NCI-H187 (cell line): ENCODE measurements around the gene MYCBPAP.

Experiments used
- DNase-seq, 2 experiments: peaks; one replicate each; lab custom pipeline; 2025; lab: John Stamatoyannopoulos, UW

Gene MYCBPAP

GRCh38 chr17:50507871-50508572 is at the start of gene MYCBPAP:
MYCBPAP (plus strand) TSS chr17:50508439; CDS start chr17:50508675, 236 bp downstream.
- no peak for DNase-seq

GRCh38 chr17:50458701-50459676 is 49.2 kb upstream of the MYCBPAP start:
- no peak for DNase-seq

- DNase-seq, result no peak
Measured at GRCh38 chr17:50459756-50460155, 48.5 kb upstream of the MYCBPAP start.

GRCh38 chr17:50460831-50461526 is 47.3 kb upstream of the MYCBPAP start:
- no peak for DNase-seq

- DNase-seq, result no peak
Measured at GRCh38 chr17:50461550-50462132, 46.6 kb upstream of the MYCBPAP start.

GRCh38 chr17:50462446-50462845 is 45.8 kb upstream of the MYCBPAP start:
- no peak for DNase-seq

- DNase-seq, result no peak
Measured at GRCh38 chr17:50464121-50464520, 44.1 kb upstream of the MYCBPAP start.

- DNase-seq, result no peak
Measured at GRCh38 chr17:50464736-50465135, 43.5 kb upstream of the MYCBPAP start.

- no peak for DNase-seq
Measured at GRCh38 chr17:50465171-50465570, 43.1 kb upstream of the MYCBPAP start.

GRCh38 chr17:50465635-50466034 is 42.6 kb upstream of the MYCBPAP start:
- no peak for DNase-seq

- no peak for DNase-seq
Measured at GRCh38 chr17:50466371-50467113, 41.7 kb upstream of the MYCBPAP start.

GRCh38 chr17:50467114-50467854 is 41.0 kb upstream of the MYCBPAP start:
- DNase-seq, result no peak

- DNase-seq, result no peak
Measured at GRCh38 chr17:50467855-50468303, 40.4 kb upstream of the MYCBPAP start.

GRCh38 chr17:50468304-50469207 is 39.7 kb upstream of the MYCBPAP start, which contains the start of gene CHAD:
CHAD (minus strand) TSS chr17:50468880; CDS start chr17:50468813, 67 bp downstream.
- DNase-seq, result no peak

- DNase-seq, result no peak
Measured at GRCh38 chr17:50469208-50469605, 39.0 kb upstream of the MYCBPAP start.

GRCh38 chr17:50469671-50470305 is 38.5 kb upstream of the MYCBPAP start:
- no peak for DNase-seq

GRCh38 chr17:50470426-50470825 is 37.8 kb upstream of the MYCBPAP start:
- DNase-seq, result no peak

GRCh38 chr17:50471009-50471905 is 37.0 kb upstream of the MYCBPAP start:
- no peak for DNase-seq
